K562 (cell line): ENCODE results near the gene DTD1. TPM values are rescaled to one million over a fixed set of nuclear protein-coding genes. Genes with fewer than 3 reads are reported as not detected.

Experiments used
- ATAC-seq: fragments of 200-7000 bp; cut with Tn5 transposase; 3 replicates; pipeline ENCODE4 v1.9.1; 2020; ENCODE audit warnings: moderate library complexity
- BruUV-seq: library from RNA; stranded (reverse); fragments of 400-500 nt; replicated peaks from 2 replicates; lab custom pipeline; 2021; lab: Mats Ljungman, UMichigan
- CTCF ChIA-PET: fragments of 300-600 bp; formaldehyde crosslinking; extraction: SDS; loops from one replicate; lab custom pipeline; 2021; ENCODE audit warnings: low intra/inter-chr PET ratio; lab: Yijun Ruan, JAX
- POLR2A ChIA-PET: fragments of 300-600, 350-650 bp; sonication (Branson Sonifier 250); formaldehyde crosslinking; extraction: SDS; loops from one replicate; lab custom pipeline; 2021; ENCODE audit warnings: antibody characterized with exemption, inconsistent platforms; lab: Yijun Ruan, JAX
- DNase-seq, 4 experiments: peaks; one replicate each; pipeline versions ENCODE4 v3.0.0 to v3.0.0-alpha.2; 2011 to 2018; ENCODE audit warnings: low spot score in 3 of 4, mixed read lengths in 3 of 4; ENCODE audit errors: extremely low read depth in 1 of 4
- FAIRE-seq: peaks from 2 replicates; lab custom pipeline; 2011; peaks lifted over from hg19 to GRCh38; lab: Jason Lieb, UNC
- H2AFZ ChIP-seq: 2 replicates; pipeline ENCODE4 v1.6.0; 2011; ENCODE audit warnings: low read depth, low read length, control low read depth, inconsistent platforms
- H3K27ac ChIP-seq: fragments of 200-600 bp; 3 replicates; pipeline ENCODE4 v1.8.0; 2011; ENCODE audit warnings: low read depth, mild to moderate bottlenecking, control low read depth, inconsistent platforms, low read length, moderate library complexity, mixed read lengths; ENCODE audit errors: extremely low read depth
- H3K27me3 ChIP-seq, 2 experiments: fragments of 300-600 bp in 1 of 2; 2 replicates in 1 of 2; 3 replicates in 1 of 2; pipeline versions ENCODE4 v1.6.0 to v1.8.0; 2011; ENCODE audit warnings: inconsistent platforms in 2 of 2, low read length in 2 of 2, mild to moderate bottlenecking in 1 of 2, mixed read lengths in 1 of 2, moderate library complexity in 1 of 2; ENCODE audit not compliant: control insufficient read depth in 2 of 2, insufficient read depth in 2 of 2
- H3K36me3 ChIP-seq: fragments of 300-600 bp; 3 replicates; pipeline ENCODE4 v1.8.0; 2011; ENCODE audit warnings: mild to moderate bottlenecking, low read length, inconsistent platforms; ENCODE audit not compliant: control insufficient read depth, insufficient read depth
- H3K4me1 ChIP-seq, 2 experiments: fragments of 200-600 bp in 1 of 2; replicated peaks in 1 of 2; 2 replicates in 1 of 2; 3 replicates in 1 of 2; pipeline versions ENCODE4 v1.5.1 to v1.8.0; 2011; ENCODE audit warnings: inconsistent platforms in 2 of 2, low read length in 2 of 2, mild to moderate bottlenecking in 1 of 2, mixed read lengths in 1 of 2, moderate library complexity in 1 of 2; ENCODE audit not compliant: control insufficient read depth in 2 of 2, insufficient read depth in 2 of 2
- H3K4me2 ChIP-seq: 2 replicates; pipeline ENCODE4 v1.6.1; 2011; ENCODE audit warnings: low read length, control low read depth, inconsistent platforms, mixed read lengths; ENCODE audit not compliant: insufficient read depth
- H3K4me3 ChIP-seq: fragments of 200-600 bp; sonication (generic), shearing (Covaris generic); 2 replicates; pipeline ENCODE4 v1.5.1; 2016; ENCODE audit warnings: control low read depth, inconsistent platforms
- H3K79me2 ChIP-seq: fragments of 200-600 bp; 3 replicates; pipeline ENCODE4 v1.8.0; 2011; ENCODE audit warnings: low read length, inconsistent platforms; ENCODE audit not compliant: control insufficient read depth, insufficient read depth
- H3K9ac ChIP-seq, 2 experiments: 2 replicates each; pipeline versions ENCODE4 v1.6.0 to v1.6.1; 2011; ENCODE audit warnings: low read depth in 2 of 2, low read length in 2 of 2, control low read depth in 1 of 2, inconsistent platforms in 1 of 2, mild to moderate bottlenecking in 1 of 2, mixed read lengths in 1 of 2; ENCODE audit not compliant: insufficient read depth in 1 of 2
- H3K9me1 ChIP-seq: one replicate; pipeline ENCODE4 v1.6.0; 2011; ENCODE audit warnings: inconsistent platforms, mild to moderate bottlenecking, low read length, moderate library complexity; ENCODE audit not compliant: control insufficient read depth, insufficient read depth
- H3K9me3 ChIP-seq: replicated peaks from 2 replicates; pipeline ENCODE4 v1.5.1; 2011; ENCODE audit warnings: low read depth, low read length, inconsistent platforms; ENCODE audit not compliant: control insufficient read depth, insufficient read depth
- H4K20me1 ChIP-seq: replicated peaks from 2 replicates; pipeline ENCODE4 v1.6.1; 2011; ENCODE audit warnings: low read length, inconsistent platforms, mixed read lengths; ENCODE audit not compliant: control insufficient read depth, insufficient read depth
- ESRRA ChIP-seq: fragments of 450-650 bp; IDR thresholded peaks from 2 replicates; pipeline ENCODE4 v1.6.1; 2014; ENCODE audit warnings: low read depth, mild to moderate bottlenecking, moderate library complexity, borderline replicate concordance
- JUND ChIP-seq, 2 experiments: IDR thresholded peaks; 2 replicates in 1 of 2; 3 replicates in 1 of 2; pipeline ENCODE4 v1.6.1; 2011; ENCODE audit warnings: borderline replicate concordance in 2 of 2, low read depth in 2 of 2, low read length in 2 of 2, improper control_type of control experiment in 1 of 2, missing biosample characterization in 1 of 2, missing genetic modification characterization in 1 of 2, missing genetic modification reagents in 1 of 2
- PYGO2 ChIP-seq: fragments of 450-650 bp; IDR thresholded peaks from 2 replicates; pipeline ENCODE4 v1.6.1; 2016; ENCODE audit warnings: mild to moderate bottlenecking, missing genetic modification characterization, moderate library complexity, missing compliant biosample characterization
- ZNF212 ChIP-seq: fragments of 450-650 bp; formaldehyde crosslinking; IDR thresholded peaks from 2 replicates; pipeline ENCODE4 v1.4.0; 2020; ENCODE audit warnings: mild to moderate bottlenecking
- ZNF232 ChIP-seq: sonication (generic); formaldehyde crosslinking; IDR thresholded peaks from 2 replicates; pipeline ENCODE4 v1.8.0; 2022; ENCODE audit warnings: mild to moderate bottlenecking, missing genetic modification reagents
- ZNF561 ChIP-seq: fragments of 450-650 bp; formaldehyde crosslinking; conservative IDR thresholded peaks from 2 replicates; pipeline ENCODE4 v1.4.0; 2020; ENCODE audit warnings: mild to moderate bottlenecking, moderate library complexity
- WGBS: fragments of 100-300 bp; shearing (Covaris generic); methylation state at CpG from one replicate; pipeline ENCODE4 v1.1.6; 2016; ENCODE audit warnings: low coverage, mixed read lengths; ENCODE audit not compliant: insufficient coverage; ENCODE audit errors: missing lambda C conversion rate; 5-methylcytosine and 5-hydroxymethylcytosine counted together
- in situ Hi-C: fragments of 300-500 bp; cut with MboI; formaldehyde crosslinking; loops from 4 replicates; pipeline ENCODE4 v1.15.0; 2018; ENCODE audit warnings: inconsistent platforms, mixed read lengths
- intact Hi-C: fragments of 100-400 bp; cut with micrococcal nuclease; formaldehyde crosslinking; loops from 2 replicates; pipeline ENCODE4 v1.14.2; 2022
- polyA plus RNA-seq, 8 experiments: library from polyadenylated mRNA; depleted of rRNA in 4 of 8; stranded (reverse) in 5 of 8; unstranded in 3 of 8; fragments of >200 nt; fragmentation: Nextera tagmentation in 2 of 8; fragmentation: Illumina TruSeq in 1 of 8; extraction: Ambion mirVana in 2 of 8; extraction: Trizol in 1 of 8; gene quantifications; 2 replicates each; pipeline versions ENCODE4 v1.2.1 to v1.2.3, GENCODE V29; 2011 to 2014; ENCODE audit warnings: inconsistent platforms in 1 of 8, missing spikeins in 1 of 8
- total RNA-seq, 7 experiments: library from RNA; depleted of rRNA in 6 of 7; stranded (reverse); fragments of >200 nt in 6 of 7; fragmentation: Illumina TruSeq in 2 of 7; extraction: Trizol in 2 of 7; gene quantifications; 2 replicates each; pipeline versions ENCODE4 v1.2.1 to v1.2.3, GENCODE V29; 2011 to 2021; ENCODE audit warnings: low replicate concordance in 1 of 7

DTD1 gene
- total and polyA plus RNA-seq, 9 of the 15 experiments (the other 6 are each of a cell fraction or from before 2014, with no cell fraction given) = 5.7 to 28.6 (median 26.8) TPM

- in situ Hi-C loops (no loop called here), intact Hi-C loops (no loop called here)
- no peak for TF ChIP-seq ESRRA
- TF ChIP-seq ZNF561 = no peak
- TF ChIP-seq ZNF212 (CRISPR knock-in tag) = no peak
- TF ChIP-seq PYGO2 (tag) = no peak
- no peak for TF ChIP-seq ZNF232 (CRISPR knock-in tag)
- no peak for TF ChIP-seq JUND (IDR thresholded peaks at IDR 0.05; ENCODE audit: borderline replicate concordance, low read depth, low read length)
- TF ChIP-seq JUND (tag; IDR thresholded peaks at IDR 0.05; ENCODE audit: borderline replicate concordance, low read depth, low read length) = no peak
- BruUV-seq = no TSS peak
- Histone ChIP-seq H3K27ac (no peak overlapping the region), H3K4me2 (no peak overlapping the region), H4K20me1 (no peaks in the 10 kb centered on the region), H3K4me1 (no peaks in the 10 kb centered on the region; a peak in 3 of 5 replicates), H3K4me3 (no peak overlapping the region), H3K9ac (no peak overlapping the region), H3K36me3 (peaks cover 13% of the 10 kb centered on the region; the same call in 2 of the 3 replicates), H3K9me1 (no peaks in the 10 kb centered on the region), H2AFZ (no peak overlapping the region), H3K27me3 (no peaks in the 10 kb centered on the region), H3K9me3 (no peaks in the 10 kb centered on the region), H3K79me2 (peaks cover 24% of the 10 kb centered on the region)
- ChIA-PET POLR2A (interaction anchor here (0.6 to 2.4 kb wide), 2 partner anchors 11 to 17 kb away, joined by 5 to 9 read pairs; no protein-coding TSS in a partner anchor), CTCF (no interaction called here)
- DNase-seq (no peak), FAIRE-seq (no peak), ATAC-seq (no peak)
- WGBS = 67% methylated on average over 2 of the region's 2 CpGs
These were observed 16.8 kb upstream of the DTD1 start for GRCh38 chr20:18571009-18571408.
